Breast epithelium (tissue), 4 donors: Measurements from ENCODE around the gene PLXND1. TPM values are rescaled to one million over a fixed set of nuclear protein-coding genes. Genes with fewer than 3 reads are reported as not detected.
"Not testable (repeated sequence)": the region's sequence is repeated elsewhere in the genome, so short reads cannot be mapped to it uniquely, and the experiment has no call there.

Experiments
- DNase-seq, 2 donors: peaks; one replicate each; pipeline ENCODE4 v3.0.0-alpha.2; 2019; ENCODE audit warnings: low spot score in 2 of 2
- H3K27ac ChIP-seq, 2 donors: fragments of 200-600 bp; sonication (generic) in 1 of 2; one replicate each; pipeline ENCODE4 v1.5.1; 2016 to 2019; ENCODE audit warnings: mild to moderate bottlenecking in 1 of 2
- H3K27me3 ChIP-seq, 2 donors: fragments of 200-600 bp; sonication (generic) in 1 of 2; one replicate each; pipeline versions ENCODE4 v1.5.1 to v1.6.0; 2017 to 2019; ENCODE audit warnings: control low read depth in 1 of 2, mild to moderate bottlenecking in 1 of 2
- H3K36me3 ChIP-seq: fragments of 200-600 bp; one replicate; pipeline ENCODE4 v1.5.1; 2019
- H3K4me1 ChIP-seq, 2 donors: fragments of 200-600 bp; sonication (generic); one replicate each; pipeline ENCODE4 v1.5.1; 2016 to 2019; ENCODE audit warnings: control low read depth in 1 of 2
- H3K4me3 ChIP-seq, 3 donors: fragments of 200-600 bp; sonication (generic); 1 replicate in 2 of 3; 2 replicates in 1 of 3; pipeline ENCODE4 v1.5.1; 2016 to 2019; ENCODE audit warnings: mild to moderate bottlenecking in 3 of 3, moderate library complexity in 2 of 3
- H3K9me3 ChIP-seq, 2 donors: fragments of 200-600 bp; sonication (generic) in 1 of 2; one replicate each; pipeline ENCODE4 v1.5.1; 2016 to 2019; ENCODE audit warnings: control low read depth in 1 of 2
- POLR2A ChIP-seq: fragments of 450-650 bp; IDR thresholded peaks from one replicate; pipeline ENCODE4 v1.6.1; 2016; ENCODE audit warnings: antibody characterized with exemption, mild to moderate bottlenecking, moderate library complexity
- POLR2AphosphoS5 ChIP-seq, 3 donors: sonication (generic); formaldehyde crosslinking; IDR thresholded peaks; one replicate each; pipeline ENCODE4 v1.6.1; 2017; ENCODE audit warnings: antibody characterized with exemption in 3 of 3
- intact Hi-C: fragments of 100-400 bp; cut with DNase I; formaldehyde crosslinking; loops from one replicate; pipeline ENCODE4 v1.15.1; 2023; ENCODE audit warnings: low total_unique reads
- total RNA-seq, 3 donors: library from RNA; depleted of rRNA; stranded (reverse); fragments of >200 nt; gene quantifications; one replicate each; pipeline ENCODE4 v1.1.0, GENCODE V29; 2016
- TF ChIP-seq, protein P1 (sequence below), 3 donors: fragments of 450-650 bp; IDR thresholded peaks; one replicate each; pipeline ENCODE4 v1.5.1; 2016 to 2017; ENCODE audit warnings: antibody characterized with exemption in 3 of 3, mild to moderate bottlenecking in 3 of 3, moderate library complexity in 3 of 3

PLXND1 gene
- total RNA-seq, 3 donors from 2014 or later, result 53.6 to 187 (median 118) TPM

DNA sequence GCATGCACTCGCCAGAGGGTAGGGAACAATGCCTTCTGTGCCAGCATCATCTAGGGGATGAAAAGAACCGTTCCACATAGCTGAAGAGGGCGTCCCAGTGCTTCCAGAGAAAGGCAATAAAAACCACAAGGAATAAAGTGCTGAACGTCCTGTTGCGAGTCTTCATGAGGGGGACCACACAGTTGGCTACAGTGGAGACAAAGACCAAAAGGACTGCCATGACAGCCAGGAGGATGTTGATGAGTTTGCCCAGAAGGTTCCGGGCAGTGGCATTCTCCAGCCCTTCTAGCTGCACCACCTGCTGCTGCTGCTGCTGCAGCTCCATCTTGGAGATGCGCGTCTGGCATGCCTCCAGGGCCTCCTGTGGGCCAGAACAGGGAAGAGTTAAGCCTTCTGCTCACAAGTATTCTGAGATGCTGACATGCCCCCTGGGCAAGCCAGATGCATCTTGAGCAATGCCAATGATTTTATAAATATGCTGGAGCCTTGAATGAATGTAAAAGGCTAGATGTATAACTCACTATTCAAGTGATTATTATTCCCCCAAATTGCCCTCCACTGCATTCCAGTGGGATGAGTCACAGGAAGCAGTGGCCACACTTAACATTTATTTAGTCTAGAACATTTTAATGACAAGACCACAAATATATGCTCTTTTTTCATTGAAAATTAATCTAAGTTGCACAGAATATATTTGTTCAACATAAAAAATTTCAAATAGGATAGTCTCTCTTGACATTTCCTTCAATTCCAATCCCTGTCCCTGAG, 45.1 kb upstream of the PLXND1 start:
- H3K27ac ChIP-seq, result no peak overlapping the region
- TF ChIP-seq, protein P1, sequence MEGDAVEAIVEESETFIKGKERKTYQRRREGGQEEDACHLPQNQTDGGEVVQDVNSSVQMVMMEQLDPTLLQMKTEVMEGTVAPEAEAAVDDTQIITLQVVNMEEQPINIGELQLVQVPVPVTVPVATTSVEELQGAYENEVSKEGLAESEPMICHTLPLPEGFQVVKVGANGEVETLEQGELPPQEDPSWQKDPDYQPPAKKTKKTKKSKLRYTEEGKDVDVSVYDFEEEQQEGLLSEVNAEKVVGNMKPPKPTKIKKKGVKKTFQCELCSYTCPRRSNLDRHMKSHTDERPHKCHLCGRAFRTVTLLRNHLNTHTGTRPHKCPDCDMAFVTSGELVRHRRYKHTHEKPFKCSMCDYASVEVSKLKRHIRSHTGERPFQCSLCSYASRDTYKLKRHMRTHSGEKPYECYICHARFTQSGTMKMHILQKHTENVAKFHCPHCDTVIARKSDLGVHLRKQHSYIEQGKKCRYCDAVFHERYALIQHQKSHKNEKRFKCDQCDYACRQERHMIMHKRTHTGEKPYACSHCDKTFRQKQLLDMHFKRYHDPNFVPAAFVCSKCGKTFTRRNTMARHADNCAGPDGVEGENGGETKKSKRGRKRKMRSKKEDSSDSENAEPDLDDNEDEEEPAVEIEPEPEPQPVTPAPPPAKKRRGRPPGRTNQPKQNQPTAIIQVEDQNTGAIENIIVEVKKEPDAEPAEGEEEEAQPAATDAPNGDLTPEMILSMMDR (IDR thresholded peaks at IDR 0.05), result no peak
- TF ChIP-seq POLR2A (no peak), POLR2AphosphoS5 (IDR thresholded peaks at IDR 0.05) (no peak)
- intact Hi-C loops, result loop anchor here (2.0 kb wide), 1 partner anchor 175 kb away; no protein-coding TSS in a partner anchor
- DNase-seq, result no peak
- H3K4me3 ChIP-seq, result no peak overlapping the region
- no peaks in the 10 kb centered on the region for H3K27me3 ChIP-seq
- H3K9me3 ChIP-seq, result no peaks in the 10 kb centered on the region
- H3K36me3 ChIP-seq, result no peaks in the 10 kb centered on the region
- H3K4me1 ChIP-seq, result no peaks in the 10 kb centered on the region

DNA sequence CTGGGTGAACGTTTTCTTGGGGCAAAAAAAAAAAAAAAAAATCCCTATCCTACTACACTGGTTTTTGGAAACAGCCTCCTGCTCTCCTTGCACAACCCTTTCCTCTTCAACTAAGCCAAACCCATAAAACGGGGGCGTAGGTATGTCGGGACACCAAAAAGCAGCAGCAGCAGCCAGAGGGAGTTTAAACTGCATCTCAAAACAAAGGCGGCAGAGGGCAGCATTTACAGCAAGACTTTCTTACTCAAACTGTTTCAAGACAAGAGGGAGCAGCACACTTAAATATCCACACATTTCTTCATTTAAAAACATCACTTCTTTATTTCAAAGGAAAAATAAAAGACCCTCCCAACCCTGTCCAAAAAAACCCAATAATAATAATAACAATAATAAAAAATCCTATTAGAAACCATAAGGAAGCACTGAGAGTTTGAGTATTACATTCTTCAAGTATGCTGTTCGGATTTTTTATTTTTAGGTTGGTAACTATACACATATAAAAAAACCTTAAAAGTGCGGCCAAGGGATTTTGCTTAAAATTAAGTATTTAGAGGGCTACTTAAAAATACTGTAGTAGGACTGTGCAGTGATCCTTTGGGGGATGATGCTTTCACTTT, 43.9 kb upstream of the PLXND1 start:
- no peaks in the 10 kb centered on the region for H3K36me3 ChIP-seq
- no peaks in the 10 kb centered on the region for H3K9me3 ChIP-seq
- DNase-seq, result peak; percentile 63 to 89
- TF ChIP-seq, protein P1 (IDR thresholded peaks at IDR 0.05), result peak in 2 of 3 donors; percentile 73 to 83
- TF ChIP-seq POLR2A, result no peak
- TF ChIP-seq POLR2AphosphoS5 (IDR thresholded peaks at IDR 0.05), result peak in 2 of 3 donors; percentile 42 to 45
- intact Hi-C loops, result loop anchor here (2.0 kb wide), 1 partner anchor 176 kb away; no protein-coding TSS in a partner anchor
- H3K4me3 ChIP-seq, result no peak overlapping the region
- H3K27ac ChIP-seq, result no peak overlapping the region
- no peaks in the 10 kb centered on the region for H3K4me1 ChIP-seq
- no peaks in the 10 kb centered on the region for H3K27me3 ChIP-seq

DNA sequence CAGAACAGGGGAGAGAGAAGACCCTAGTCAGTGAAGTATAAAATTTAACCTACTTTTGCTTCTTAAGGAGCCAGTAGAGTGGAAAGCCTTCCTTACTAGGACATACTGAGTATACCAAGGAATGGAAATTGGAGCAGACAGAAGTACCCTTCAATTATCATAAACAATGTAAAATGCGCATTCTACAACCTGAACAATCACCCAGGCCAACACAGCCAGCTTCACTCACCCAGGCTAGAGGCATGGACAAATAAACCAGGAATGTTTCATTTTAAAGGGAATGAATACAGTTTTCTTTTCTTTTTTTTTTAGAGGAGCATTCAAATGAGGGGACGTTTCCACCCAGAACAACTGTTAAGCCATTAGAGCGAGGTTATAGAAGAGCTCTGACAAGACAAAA, 41.9 kb upstream of the PLXND1 start:
- H3K4me3 ChIP-seq, result no peak overlapping the region
- H3K27me3 ChIP-seq, result no peaks in the 10 kb centered on the region
- no peak overlapping the region for H3K27ac ChIP-seq
- H3K4me1 ChIP-seq, result no peaks in the 10 kb centered on the region
- intact Hi-C loops, result no loop called here
- no peaks in the 10 kb centered on the region for H3K36me3 ChIP-seq
- DNase-seq, result no peak
- H3K9me3 ChIP-seq, result no peaks in the 10 kb centered on the region
- TF ChIP-seq POLR2AphosphoS5 (IDR thresholded peaks at IDR 0.05) (no peak), POLR2A (no peak)
- TF ChIP-seq, protein P1 (IDR thresholded peaks at IDR 0.05), result no peak

DNA sequence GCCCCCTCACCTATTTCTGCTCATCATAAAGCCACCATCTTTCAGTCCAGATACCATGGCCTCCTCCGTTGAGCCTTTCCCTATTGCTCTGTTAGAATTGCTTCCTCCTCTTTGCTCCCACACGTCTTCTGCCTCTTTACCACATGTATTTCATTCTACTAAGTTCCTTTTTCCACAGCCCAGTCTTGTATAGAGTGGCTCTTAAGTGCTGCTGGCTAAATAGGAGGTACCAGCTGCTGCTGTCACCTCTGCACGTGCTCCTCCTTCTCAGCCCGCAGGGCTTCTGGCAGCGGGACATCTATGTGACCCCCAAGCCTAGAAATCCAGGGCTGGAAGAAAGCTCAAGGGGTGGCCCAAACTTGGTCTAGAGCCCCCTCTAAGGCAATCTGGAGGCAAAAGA, 38.8 kb upstream of the PLXND1 start:
- no peak for DNase-seq
- no peak overlapping the region for H3K27ac ChIP-seq
- H3K27me3 ChIP-seq, result no peaks in the 10 kb centered on the region
- no peaks in the 10 kb centered on the region for H3K9me3 ChIP-seq
- no peaks in the 10 kb centered on the region for H3K36me3 ChIP-seq
- H3K4me3 ChIP-seq, result no peak overlapping the region
- intact Hi-C loops, result no loop called here
- TF ChIP-seq, protein P1 (IDR thresholded peaks at IDR 0.05), result no peak
- no peaks in the 10 kb centered on the region for H3K4me1 ChIP-seq

DNA sequence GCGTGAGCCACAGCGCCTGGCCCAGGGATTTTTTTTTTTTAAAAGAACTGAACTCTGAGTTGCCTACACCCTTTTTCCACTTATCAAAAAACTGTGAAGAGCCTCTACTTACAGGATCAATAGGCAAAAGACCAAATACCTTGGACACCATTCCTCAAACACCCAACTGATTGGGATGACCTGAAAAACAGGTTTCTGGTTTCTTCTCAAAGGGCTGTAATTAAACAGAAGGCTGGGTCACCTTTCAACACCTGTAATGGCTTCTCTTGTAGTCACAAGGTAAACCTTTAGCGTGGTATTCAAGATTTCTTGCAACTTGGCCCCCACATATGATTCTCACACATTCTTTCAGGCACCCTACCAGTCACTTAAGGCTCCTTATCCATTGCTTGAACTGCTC, 38.4 kb upstream of the PLXND1 start:
- Histone ChIP-seq H3K27ac (no peak overlapping the region), H3K36me3 (no peaks in the 10 kb centered on the region), H3K4me1 (no peaks in the 10 kb centered on the region), H3K4me3 (no peak overlapping the region), H3K27me3 (no peaks in the 10 kb centered on the region), H3K9me3 (no peaks in the 10 kb centered on the region)
- DNase-seq, result no peak
- intact Hi-C loops, result no loop called here
- TF ChIP-seq POLR2AphosphoS5 (IDR thresholded peaks at IDR 0.05), result no peak
- TF ChIP-seq, protein P1 (IDR thresholded peaks at IDR 0.05), result no peak

DNA sequence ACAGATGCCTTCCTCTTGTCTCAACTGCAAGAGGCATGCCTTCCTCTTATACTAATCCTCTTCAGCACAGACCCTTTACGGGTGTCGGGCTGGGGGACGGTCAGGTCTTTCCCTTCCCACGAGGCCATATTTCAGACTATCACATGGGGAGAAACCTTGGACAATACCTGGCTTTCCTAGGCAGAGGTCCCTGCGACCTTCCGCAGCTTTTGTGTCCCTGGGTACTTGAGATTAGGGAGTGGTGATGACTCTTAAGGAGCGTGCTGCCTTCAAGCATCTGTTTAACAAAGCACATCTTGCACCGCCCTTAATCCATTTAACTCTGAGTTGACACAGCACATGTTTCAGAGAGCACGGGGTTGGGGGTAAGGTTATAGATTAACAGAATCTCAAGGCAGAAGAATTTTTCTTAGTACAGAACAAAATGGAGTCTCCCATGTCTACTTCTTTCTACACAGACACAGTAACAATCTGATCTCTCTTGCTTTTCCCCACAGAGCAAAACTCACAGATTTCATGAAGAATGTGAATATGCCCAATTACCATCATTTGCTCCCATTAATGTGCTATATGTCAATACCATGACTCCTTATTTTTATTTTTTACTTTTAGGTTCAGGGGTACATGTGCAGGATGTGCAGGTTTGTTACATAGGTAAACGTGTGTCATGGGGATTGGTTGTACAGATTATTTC, 35.2 kb upstream of the PLXND1 start:
- H3K4me3 ChIP-seq, H3K27me3 ChIP-seq, intact Hi-C loops, H3K27ac ChIP-seq, DNase-seq, H3K4me1 ChIP-seq, H3K9me3 ChIP-seq, H3K36me3 ChIP-seq: not testable (repeated sequence)

DNA sequence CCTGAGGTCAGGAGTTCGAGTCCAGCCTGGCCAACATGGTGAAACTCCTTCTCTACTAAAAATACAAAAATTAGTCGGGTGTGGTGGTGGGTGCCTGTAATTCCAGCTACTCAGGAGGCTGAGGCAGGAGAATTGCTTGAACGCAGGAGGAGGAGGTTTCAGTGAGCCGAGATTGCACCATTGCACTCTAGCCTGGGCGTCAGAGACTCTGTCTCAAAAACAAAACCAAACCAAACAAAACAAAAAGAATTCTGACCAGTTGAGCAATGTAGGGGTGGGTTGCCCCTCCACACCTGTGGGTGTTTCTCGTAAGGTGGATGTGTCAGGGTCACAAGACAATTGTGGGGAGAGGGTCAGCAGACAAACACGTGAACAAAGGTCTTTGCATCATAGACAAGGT, 34.5 kb upstream of the PLXND1 start:
- H3K27me3 ChIP-seq, H3K4me3 ChIP-seq, H3K4me1 ChIP-seq, DNase-seq, intact Hi-C loops, H3K27ac ChIP-seq, H3K9me3 ChIP-seq, H3K36me3 ChIP-seq: not testable (repeated sequence)
